T-helper 2 cell (primary cell): ENCODE measurements around the gene TEX48.

Source experiments
- DNase-seq, 5 experiments: peaks; one replicate each; pipeline versions ENCODE4 v3.0.0 to v3.0.0-alpha.2; 2012 to 2022
- total RNA-seq, 2 donors: gene quantifications; one replicate each; lab custom pipeline; 2026; lab: John Stamatoyannopoulos, UW

The TEX48 gene, protein sequence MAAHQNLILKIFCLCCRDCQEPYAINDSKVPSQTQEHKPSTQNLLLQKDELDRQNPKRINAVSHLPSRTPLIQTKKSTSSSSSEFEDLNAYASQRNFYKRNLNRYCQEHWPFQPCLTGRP
- total RNA-seq = 0 to 0.07 reads per million in 2 donors

DNA sequence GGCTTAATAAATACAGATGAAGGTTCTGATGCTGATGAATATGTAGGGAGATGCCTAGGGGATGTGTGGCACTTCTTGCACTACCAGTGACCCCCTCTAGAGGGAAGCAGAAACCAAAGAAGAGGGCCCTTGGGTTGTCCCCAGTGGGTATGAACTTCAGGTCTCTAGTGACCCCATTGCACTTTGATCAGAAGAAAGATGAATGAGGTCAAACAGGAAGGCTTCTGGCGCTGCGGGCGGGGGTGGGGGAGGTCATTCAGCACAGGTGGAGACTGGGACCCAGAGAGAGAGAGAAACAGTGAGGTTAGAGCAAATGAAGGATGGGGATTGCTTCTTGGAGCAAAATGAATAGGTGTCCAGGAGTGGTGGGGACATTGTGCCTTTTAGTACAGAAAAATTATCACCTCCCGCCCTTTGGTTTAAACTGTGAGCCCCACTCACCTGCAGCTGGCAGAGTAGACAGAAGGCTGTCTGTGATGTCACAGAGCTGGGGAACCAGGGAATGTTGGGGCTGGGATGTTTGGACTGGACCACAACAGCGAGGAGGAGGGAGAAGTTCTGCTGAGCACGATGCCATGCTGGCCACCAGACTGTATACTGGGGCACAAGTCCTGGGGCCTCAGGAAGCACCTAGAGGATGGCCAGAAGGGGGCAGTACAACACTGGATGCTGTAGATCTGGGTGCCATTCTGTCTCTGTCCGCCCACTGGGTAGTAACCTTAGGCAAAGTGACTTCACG is at the start of gene TEX48:
Gene TEX48 (minus strand): TSS at position 599 of the 739 bp plus-strand sequence. CDS start 10,469 bp downstream, outside the sequence.
- peak; percentile 13 to 91 (median 69) for DNase-seq

DNA sequence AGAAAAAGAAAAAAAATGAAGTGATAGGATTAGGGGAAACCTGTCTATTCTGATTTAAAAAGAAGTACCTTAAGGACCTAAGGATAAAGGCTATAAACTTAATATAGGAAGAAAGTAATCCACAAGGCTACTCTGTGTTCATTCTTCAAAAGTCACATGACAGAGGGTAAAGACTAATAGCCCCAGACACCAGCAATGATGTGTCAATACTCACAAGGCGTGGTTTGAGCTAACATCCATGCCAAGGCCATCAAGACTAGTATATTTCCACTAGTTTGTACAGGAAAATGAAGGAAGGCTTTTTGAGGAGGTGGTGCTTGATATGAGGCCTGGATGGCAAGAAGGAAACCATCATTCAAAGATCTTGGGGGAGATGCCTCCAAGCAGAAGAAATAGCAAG is 49.7 kb upstream of the TEX48 start:
- DNase-seq = no peak

DNA sequence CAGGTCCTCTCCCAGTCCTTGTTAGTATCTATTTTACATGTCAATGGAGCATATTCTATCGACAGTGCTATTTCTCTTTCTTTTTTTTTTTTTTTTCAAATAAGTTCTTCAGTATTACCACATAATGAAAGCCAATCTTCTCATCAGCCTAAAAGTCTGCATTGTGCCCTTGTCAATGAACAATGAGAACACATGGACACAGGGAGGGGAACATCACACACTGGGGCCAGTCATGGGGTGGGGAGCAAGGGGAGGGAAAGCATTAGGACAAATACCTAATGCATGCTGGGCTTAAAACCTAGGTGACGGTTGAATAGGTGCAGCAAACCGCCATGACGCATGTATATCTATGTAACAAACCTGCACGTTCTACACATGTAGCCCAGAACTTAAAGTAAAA is 47.7 kb upstream of the TEX48 start:
- no peak for DNase-seq

- no peak for DNase-seq
Measured at GRCh38 chr9:114725930-114726329, 43.9 kb upstream of the TEX48 start.

DNA sequence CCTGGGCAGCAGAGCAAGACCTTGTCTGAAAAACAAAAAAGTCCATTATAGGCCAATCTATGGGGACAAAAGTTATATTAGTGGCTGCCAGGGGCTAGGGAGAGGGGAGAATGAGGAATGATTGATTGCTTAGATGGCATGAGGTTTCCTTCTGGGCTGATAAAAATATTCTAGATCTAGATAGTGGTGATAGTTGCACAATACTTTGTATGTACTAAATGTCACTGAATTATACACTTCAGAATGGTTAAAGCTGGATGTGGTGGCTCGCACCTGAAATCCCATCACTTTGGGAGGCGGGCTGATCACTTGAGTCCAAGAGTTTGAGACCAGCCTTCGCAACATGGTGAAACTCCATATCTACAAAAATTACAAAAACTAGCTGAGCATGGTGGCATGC is 42.8 kb upstream of the TEX48 start:
- DNase-seq = no peak

- no peak for DNase-seq
Measured at GRCh38 chr9:114723931-114724330, 41.9 kb upstream of the TEX48 start.

GRCh38 chr9:114722937-114723620 is 41.1 kb upstream of the TEX48 start:
- DNase-seq = no peak

GRCh38 chr9:114722081-114722621 is 40.2 kb upstream of the TEX48 start:
- DNase-seq = no peak

DNA sequence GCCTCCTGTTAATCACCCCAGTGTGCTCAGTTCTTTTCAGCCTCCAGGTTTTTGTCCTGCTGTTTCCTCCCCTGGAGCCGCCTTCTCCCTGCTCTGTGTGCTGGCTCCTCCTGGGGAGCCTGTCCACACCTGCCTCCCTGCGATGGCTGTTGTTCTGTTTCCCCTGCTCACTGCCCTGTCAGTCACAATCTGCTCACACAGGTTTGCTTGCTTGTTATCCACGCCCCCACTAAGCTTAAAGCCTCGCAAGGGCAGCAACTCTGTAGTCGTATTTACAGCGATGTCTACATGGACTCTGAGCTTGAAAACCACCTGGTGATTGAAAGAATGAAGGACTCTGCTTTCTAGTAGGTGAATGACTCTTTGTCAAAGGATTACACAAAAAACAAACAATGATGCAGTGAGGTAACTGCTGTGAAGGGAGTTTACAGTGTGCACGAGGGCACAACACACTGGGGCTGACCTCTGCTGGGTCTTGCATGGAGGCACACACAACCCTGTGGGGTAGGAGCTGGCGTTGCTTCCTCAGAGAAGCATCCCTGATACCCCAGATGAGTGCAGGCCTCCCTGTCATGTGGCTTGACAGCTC is 39.6 kb upstream of the TEX48 start:
- DNase-seq = peak in 1 of 5 experiments; percentile 12

- peak in 1 of 5 experiments; percentile 14 for DNase-seq
Measured at GRCh38 chr9:114720086-114720676, 38.2 kb upstream of the TEX48 start.

GRCh38 chr9:114719290-114719689 is 37.3 kb upstream of the TEX48 start:
- DNase-seq = no peak

DNA sequence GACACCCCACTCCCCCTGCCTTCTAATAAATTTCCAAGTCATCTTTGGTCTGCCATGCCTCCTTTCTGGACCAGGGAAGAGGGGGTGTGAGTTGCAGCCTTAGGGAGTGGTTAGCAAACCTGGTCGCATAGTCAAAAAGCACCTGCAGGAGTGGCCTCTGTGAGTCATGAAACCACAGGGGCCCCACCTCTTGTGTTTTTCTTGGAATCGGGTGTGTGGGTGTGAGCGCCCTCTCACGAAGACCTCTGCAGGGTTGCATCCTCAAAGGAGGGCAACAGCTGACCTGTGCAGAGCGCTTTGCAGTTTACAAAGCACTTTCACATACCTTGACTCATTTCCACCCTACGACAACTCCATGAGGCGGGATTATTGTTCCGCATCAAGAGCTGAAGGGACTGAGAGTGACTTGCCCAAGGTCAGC is 36.8 kb upstream of the TEX48 start:
- DNase-seq = peak in 4 of 5 experiments; percentile 26 to 99 (median 76)

GRCh38 chr9:114717908-114718486 is 36.0 kb upstream of the TEX48 start:
- DNase-seq = peak in 1 of 5 experiments; percentile 37

GRCh38 chr9:114709636-114710035 is 27.6 kb upstream of the TEX48 start:
- DNase-seq = peak in 1 of 5 experiments; percentile 58

DNA sequence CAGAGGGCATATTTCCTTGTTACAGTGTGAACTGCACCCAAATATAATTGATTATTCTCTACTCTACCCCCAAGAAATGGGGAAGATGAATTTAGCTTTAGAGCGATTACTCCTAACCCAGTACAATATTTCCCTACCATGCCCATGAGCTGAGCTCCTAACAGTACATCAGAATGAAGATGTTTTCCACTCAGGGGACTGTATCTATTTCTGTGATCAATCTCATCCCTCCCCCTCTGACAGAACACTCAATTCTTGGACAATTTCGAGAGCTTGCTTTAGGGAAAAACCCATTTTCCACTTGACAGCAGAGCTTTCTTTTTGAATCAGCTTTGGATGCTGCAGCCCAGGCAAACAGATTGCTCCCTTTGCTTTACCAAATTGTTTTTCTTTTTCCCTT is 24.7 kb upstream of the TEX48 start:
- DNase-seq = no peak

- no peak for DNase-seq
Measured at GRCh38 chr9:114701988-114702387, 20.0 kb upstream of the TEX48 start.

DNA sequence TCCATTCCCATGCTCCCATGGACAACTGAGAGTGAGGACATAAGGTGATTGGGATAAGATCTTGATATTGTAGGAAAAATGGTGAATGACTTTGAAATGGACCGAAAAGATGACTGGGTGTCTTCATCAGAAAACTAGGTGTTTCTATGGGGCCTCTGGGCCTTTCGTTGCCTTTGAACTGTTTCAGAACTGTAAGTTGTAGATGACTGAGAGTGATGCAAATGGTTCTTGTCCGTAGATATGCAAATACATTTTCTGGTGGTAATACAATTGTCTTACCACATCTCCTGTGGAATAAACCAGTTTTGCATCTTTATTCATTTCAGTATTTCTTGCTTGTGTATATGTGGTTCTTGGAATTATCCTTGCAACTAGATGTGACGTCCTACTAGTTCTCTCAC is 16.0 kb upstream of the TEX48 start:
- peak in 1 of 5 experiments; percentile 81 for DNase-seq

- peak in 3 of 5 experiments; percentile 7 to 97 (median 56) for DNase-seq
Measured at GRCh38 chr9:114696814-114697544, 15.0 kb upstream of the TEX48 start.

- peak in 1 of 5 experiments; percentile 39 for DNase-seq
Measured at GRCh38 chr9:114695948-114696347, 14.0 kb upstream of the TEX48 start.

GRCh38 chr9:114694719-114695269 is 12.8 kb upstream of the TEX48 start:
- DNase-seq = peak in 1 of 5 experiments; percentile 83

DNA sequence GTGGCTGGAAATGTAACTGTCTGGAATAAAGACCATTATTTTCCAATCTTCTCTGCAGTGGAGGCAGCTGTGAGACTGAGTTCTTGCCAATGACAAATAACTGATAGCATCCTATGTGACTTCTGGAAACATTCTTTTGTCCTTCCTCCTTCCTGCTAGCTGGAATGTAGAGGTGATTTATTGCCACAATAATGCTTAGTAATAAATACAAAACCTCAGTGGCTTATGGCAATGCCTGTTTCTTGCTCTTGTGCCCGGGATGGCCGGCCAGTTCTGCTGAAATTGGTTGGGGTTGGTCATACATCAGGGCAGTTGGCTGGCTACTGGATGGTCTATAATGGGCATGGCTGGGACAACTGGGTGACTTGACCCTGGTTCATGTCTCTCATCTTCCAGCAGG is 12.2 kb upstream of the TEX48 start:
- DNase-seq = no peak
